ENCODE measurements around the gene GALNS. TPM values are rescaled to one million over a fixed set of nuclear protein-coding genes. Genes with fewer than 3 reads are reported as not detected.

Gene GALNS
- total RNA-seq, 1 experiment from 2014 or later, result 29.5 TPM

DNA sequence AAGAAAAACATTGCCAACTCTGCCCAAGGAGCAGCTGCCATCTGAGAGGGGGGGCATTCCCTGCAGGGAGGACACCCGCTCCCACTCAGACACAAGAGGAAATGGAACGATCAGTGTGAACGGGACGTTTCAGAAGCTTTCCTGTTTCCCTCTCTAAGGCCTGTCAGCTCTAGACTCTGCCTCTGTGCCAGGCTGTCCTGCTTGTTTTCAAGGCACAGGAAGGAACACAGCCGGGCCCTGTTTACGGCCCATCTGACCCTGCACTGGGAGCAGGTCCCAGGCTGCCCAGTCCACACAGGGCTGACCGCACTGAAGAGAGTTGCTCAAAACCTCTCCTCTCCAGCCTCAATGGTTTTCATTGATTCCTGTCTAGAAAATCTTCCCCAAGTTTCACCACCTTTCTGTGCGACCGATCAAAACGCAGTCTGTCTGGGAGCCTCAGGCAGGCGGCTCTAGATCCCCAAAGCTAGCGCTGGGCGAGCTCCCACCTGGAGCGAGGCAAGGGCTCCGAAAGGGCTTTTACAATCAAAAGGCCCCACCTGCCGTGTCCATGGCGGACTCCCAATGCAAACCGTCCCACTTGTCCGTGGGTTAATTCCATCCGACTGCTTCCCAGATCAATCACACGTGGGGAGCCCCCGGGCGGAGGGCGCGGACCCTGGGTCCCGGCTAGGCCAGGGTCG lies 73.2 kb downstream of the GALNS start:
- ATAC-seq, result no peak
- no peak for DNase-seq (ENCODE audit: low spot score)
- Mint-ChIP-seq H3K27me3 (ENCODE audit: low read depth) (0 out of 2 replicates have a peak, but pooled peaks cover 3% of the 10 kb centered on the region), H3K4me3 (peak overlapping the region; percentile 46), H3K9me3 (no peaks in the 10 kb centered on the region), H3K36me3 (no peaks in the 10 kb centered on the region), H3K4me1 (peaks cover 15% of the 10 kb centered on the region), H3K27ac (peak overlapping the region; percentile 64; the same call in 1 of the 2 replicates)
- ChIA-PET POLR2A (interaction anchor here (1.0 to 1.5 kb wide), 7 partner anchors 11 to 46 kb away, joined by 3 to 4 read pairs (median 3); no protein-coding TSS in a partner anchor), CTCF (interaction anchor here (0.6 to 10.5 kb wide), 22 partner anchors 9 to 384 kb away, joined by 3 to 117 read pairs (median 6); partner anchors contain the start of gene MVD)
- TF ChIP-seq, protein P1, sequence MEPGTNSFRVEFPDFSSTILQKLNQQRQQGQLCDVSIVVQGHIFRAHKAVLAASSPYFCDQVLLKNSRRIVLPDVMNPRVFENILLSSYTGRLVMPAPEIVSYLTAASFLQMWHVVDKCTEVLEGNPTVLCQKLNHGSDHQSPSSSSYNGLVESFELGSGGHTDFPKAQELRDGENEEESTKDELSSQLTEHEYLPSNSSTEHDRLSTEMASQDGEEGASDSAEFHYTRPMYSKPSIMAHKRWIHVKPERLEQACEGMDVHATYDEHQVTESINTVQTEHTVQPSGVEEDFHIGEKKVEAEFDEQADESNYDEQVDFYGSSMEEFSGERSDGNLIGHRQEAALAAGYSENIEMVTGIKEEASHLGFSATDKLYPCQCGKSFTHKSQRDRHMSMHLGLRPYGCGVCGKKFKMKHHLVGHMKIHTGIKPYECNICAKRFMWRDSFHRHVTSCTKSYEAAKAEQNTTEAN (CRISPR knock-in tag; IDR thresholded peaks at IDR 0.05), result 0 out of 2 replicates have a peak, but pooled peaks have one; percentile 45
- TF ChIP-seq NFE2L1 (CRISPR knock-in tag; IDR thresholded peaks at IDR 0.05), result no peak

GRCh38 chr16:88782454-88783390 lies 74.0 kb downstream of the GALNS start:
- ATAC-seq (no peak), DNase-seq (ENCODE audit: low spot score) (no peak)
- ChIA-PET CTCF (interaction anchor here (1.0 to 10.5 kb wide), 17 partner anchors 9 to 385 kb away, joined by 3 to 117 read pairs (median 8); no protein-coding TSS in a partner anchor), POLR2A (interaction anchor here (1.1 to 1.7 kb wide), 7 partner anchors 10 to 45 kb away, joined by 3 to 5 read pairs (median 3); no protein-coding TSS in a partner anchor)
- H3K27ac Mint-ChIP-seq, result peak overlapping the region; percentile 64; the same call in 1 of the 2 replicates
- TF ChIP-seq ELF4 (CRISPR knock-in tag; IDR thresholded peaks at IDR 0.05; ENCODE audit: low read depth) (no peak), ZBTB21 (CRISPR knock-in tag; IDR thresholded peaks at IDR 0.05; ENCODE audit: borderline replicate concordance) (no peak), ATF2 (CRISPR knock-in tag; IDR thresholded peaks at IDR 0.05; ENCODE audit: borderline replicate concordance, low read depth) (no peak), E2F4 (CRISPR knock-in tag; IDR thresholded peaks at IDR 0.05; ENCODE audit: borderline replicate concordance, low read depth) (no peak), CREM (CRISPR knock-in tag; IDR thresholded peaks at IDR 0.05) (no peak), HMGA2 (CRISPR knock-in tag; IDR thresholded peaks at IDR 0.05) (no peak), CREB1 (CRISPR knock-in tag; IDR thresholded peaks at IDR 0.05) (no peak), ZSCAN18 (CRISPR knock-in tag; IDR thresholded peaks at IDR 0.05) (no peak), SP1 (CRISPR knock-in tag; conservative IDR thresholded peaks at IDR 0.05) (no peak), ZNF671 (CRISPR knock-in tag; IDR thresholded peaks at IDR 0.05) (no peak), FOXP1 (CRISPR knock-in tag; IDR thresholded peaks at IDR 0.05; ENCODE audit: borderline replicate concordance) (no peak), NR1H2 (CRISPR knock-in tag; IDR thresholded peaks at IDR 0.05) (no peak), PREB (CRISPR knock-in tag; IDR thresholded peaks at IDR 0.05; ENCODE audit: borderline replicate concordance) (no peak), ZNF121 (CRISPR knock-in tag; IDR thresholded peaks at IDR 0.05) (no peak), CBFB (CRISPR knock-in tag; IDR thresholded peaks at IDR 0.05; ENCODE audit: low read depth) (no peak), ATF1 (CRISPR knock-in tag; IDR thresholded peaks at IDR 0.05) (no peak)
- TF ChIP-seq, protein P2, sequence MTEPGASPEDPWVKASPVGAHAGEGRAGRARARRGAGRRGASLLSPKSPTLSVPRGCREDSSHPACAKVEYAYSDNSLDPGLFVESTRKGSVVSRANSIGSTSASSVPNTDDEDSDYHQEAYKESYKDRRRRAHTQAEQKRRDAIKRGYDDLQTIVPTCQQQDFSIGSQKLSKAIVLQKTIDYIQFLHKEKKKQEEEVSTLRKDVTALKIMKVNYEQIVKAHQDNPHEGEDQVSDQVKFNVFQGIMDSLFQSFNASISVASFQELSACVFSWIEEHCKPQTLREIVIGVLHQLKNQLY (CRISPR knock-in tag; IDR thresholded peaks at IDR 0.05), result no peak
- TF ChIP-seq, protein P1 (CRISPR knock-in tag; IDR thresholded peaks at IDR 0.05), result no peak
- no peaks in the 10 kb centered on the region for H3K36me3 Mint-ChIP-seq
- H3K4me1 Mint-ChIP-seq, result peaks cover 15% of the 10 kb centered on the region
- 0 out of 2 replicates have a peak, but pooled peaks cover 3% of the 10 kb centered on the region for H3K27me3 Mint-ChIP-seq (ENCODE audit: low read depth)
- H3K9me3 Mint-ChIP-seq, result no peaks in the 10 kb centered on the region
- H3K4me3 Mint-ChIP-seq, result peak overlapping the region; percentile 41
